Measurements from ENCODE around the gene CCNL2.
"Not testable (repeated sequence)": the region's sequence is repeated elsewhere in the genome, so short reads cannot be mapped to it uniquely, and the experiment has no call there.

CCNL2 gene

DNA sequence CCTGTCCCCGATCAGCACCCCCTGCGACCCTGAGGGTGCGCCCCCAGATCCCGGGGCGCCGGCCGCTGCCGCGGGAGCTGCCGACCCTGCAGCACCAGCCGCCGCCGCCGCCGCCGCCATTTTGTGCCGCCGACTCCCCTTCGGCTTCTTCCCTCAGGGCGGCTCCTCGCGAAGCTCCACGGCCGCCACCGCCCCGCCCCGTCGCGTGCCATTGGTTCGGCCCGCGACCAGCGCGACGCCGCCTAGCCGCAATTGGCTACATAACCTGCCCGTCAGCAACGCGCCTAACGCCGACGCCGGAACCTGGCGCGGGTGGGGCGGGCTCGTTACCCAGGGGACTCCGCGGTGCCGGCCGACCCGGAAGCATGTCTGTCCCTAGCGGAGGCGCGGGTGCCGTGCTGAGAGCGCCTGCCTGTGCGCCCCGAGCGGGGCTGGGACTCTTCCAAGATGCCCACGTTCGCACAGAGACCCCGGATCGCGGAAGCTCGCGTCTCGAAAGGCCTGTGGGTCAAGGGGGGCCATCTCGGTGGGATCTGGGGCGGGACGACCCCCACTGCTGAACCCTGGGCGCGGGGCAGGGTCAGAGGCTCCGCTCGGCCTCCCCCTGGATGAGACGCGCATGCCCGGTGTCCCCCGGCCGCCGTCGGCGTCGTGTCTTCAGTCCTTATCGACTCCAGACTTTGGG is at the start of gene CCNL2:
Gene CCNL2, minus strand, starts transcription at position 149 of the 685 bp plus-strand sequence. Its CDS starts 29 bp downstream, at position 120.
- DNase-seq (ENCODE audit: low read depth): peak; percentile 87

DNA sequence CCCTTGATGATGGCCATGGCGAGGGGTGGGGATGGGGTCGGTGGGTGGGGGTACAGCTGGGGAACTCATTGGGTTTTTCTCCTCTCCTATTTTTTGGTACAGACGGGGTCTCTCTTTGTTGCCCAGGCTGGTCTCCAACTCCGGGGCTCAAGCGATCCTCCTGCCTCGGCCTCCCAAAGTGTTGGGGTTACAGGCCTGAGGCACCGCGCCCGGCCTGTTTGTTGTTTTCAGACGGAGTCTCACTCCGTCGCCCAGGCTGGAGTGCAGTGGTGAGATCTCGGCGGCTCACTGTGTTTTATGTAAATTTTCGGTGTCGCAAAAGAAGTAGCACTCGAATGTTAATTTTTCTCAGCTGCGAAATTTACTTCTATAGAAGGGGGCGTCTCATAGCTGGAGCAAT is 47.5 kb upstream of the CCNL2 start:
- DNase-seq (ENCODE audit: low read depth): not testable (repeated sequence)

DNA sequence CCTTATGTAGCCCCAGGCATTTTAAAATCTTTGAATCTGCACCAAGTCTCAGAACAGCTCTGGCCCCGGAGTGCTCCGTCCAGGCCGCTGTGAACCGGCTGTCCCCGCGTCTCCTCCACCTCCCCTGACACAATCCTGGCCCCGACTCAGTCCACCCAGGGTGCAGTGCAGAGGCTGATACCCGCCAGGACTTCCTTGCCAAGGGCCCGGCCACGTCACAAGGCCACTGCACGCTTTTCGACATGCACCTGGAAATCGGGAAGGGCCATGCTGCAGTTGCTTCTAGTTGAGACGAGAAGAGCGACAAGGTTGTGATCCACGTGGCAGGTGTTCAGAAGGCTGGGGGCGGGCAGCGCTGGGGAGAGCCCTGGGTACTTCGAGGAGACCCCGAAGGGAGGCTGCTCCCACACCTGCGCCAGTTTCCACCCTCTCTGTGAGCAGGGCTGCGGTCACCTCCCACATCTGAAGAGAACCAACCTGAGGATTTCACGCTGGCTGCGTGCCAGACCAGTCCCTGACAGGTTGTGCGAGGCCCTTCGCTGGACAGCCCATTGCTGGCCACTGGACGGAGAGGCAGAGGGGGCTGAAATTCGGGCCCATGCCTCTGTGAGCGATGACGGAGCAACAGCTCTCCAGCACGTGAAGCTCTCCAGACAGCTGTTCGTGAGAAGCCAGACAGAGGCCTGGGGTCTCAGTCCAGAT is 43.1 kb upstream of the CCNL2 start:
- no peak for DNase-seq (ENCODE audit: low read depth)

DNA sequence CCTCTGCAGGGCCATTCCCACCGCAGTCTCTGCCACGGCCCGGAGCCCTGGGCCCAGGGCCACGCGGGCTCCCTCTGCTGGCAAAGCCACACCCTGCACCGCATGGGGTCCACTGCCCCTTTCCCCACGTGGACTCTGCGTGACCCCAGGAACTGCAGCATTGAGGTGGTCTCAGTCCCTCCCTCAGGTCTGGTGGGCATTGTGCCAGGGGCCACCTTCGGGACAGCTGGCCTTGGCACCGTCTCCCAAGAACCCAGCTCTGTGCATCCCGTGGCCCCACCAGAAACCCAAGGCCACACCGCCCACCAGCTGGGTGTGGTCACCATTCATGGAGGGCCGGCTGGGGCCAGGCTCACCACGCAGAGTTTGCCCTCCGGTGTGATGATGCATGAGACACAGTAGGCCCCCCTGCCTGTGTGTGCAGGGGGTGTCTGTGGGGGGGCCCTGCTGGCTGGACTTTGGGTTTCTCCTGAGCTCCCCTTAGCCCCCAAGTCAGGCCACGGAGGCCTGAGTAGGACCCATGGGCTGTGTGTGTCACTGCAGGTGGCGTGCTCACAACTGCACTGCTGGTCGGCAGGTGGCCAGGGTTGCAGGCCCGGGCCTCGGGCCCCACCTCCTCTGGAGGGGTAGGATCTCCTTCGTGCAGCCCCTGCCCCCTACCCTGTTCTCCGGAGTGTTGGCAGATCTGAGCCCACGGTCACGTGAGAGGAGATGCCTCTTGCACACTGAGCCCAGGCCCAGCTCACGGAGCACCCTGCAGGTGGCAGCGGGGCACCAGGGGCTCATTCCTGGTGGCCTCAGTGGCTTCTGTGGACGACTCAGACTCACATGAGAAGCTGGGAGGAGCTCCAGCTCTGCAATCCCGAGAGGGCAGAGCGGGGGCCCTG is 42.1 kb upstream of the CCNL2 start:
- no peak for DNase-seq (ENCODE audit: low read depth)

DNA sequence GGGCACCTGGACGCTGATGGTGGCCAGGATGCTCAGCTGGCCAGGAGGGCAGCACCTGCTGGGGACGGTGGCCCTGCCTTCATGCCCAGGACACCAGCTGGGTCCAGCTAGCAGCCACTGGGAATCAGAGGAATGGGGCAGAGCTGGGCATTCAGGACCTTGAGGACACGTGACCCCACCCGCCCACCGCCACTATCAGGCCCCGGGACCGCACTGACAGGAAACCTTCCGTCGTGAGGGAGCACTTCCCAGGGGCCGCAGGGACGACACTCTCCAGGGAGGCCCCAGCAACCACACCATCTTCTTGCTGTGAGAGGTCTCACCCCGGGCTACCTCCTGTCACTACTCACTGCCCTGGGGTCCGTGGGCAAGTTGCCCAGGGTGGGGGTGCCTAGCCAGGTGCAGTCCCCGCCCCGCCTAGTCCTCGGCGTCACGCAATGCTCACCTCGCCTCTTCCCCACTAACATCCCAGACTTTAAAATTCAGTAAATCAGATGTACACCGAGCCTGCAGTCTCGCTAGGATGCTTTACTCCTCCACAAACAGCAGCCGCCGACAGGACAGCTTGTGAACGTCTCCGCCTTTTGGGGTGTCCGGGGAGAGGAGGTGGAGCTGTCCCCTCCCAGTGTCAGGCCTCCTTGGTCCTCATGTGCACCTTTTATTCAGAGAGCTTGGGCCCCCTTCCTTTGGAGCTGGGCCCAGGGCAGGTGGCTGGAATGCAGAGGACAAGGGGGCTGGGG is 41.3 kb upstream of the CCNL2 start:
- DNase-seq (ENCODE audit: low read depth): no peak

DNA sequence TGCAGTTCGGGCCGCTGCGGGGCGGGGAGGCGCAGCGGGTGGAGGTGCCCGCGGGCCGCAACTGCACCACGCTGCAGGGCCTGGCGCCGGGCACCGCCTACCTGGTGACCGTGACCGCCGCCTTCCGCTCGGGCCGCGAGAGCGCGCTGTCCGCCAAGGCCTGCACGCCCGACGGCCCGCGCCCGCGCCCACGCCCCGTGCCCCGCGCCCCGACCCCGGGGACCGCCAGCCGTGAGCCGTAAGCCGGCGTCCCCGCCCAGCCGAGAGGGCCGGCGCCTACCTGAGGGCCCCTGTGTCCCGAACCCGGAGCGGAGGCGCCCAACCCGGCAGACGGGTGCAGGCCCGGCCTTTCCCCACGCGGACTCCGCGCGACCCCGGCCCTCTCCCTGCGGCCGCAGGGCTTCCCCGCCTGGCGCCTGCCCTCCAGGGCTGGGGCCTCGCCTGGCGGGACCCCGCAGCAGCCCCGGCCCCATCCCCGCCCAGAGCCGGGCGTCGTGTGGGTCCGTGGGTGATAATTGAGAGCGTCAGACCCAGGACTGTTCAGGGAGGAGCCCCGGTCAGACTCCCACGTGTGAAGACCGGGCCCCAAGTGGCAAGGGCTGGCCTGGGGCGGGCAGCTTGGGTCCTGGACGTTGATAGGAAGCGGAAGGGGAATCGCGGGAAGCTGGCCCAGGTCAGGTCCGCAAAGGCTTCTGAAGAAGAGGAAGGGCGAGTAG is 40.6 kb upstream of the CCNL2 start:
- DNase-seq (ENCODE audit: low read depth): no peak

DNA sequence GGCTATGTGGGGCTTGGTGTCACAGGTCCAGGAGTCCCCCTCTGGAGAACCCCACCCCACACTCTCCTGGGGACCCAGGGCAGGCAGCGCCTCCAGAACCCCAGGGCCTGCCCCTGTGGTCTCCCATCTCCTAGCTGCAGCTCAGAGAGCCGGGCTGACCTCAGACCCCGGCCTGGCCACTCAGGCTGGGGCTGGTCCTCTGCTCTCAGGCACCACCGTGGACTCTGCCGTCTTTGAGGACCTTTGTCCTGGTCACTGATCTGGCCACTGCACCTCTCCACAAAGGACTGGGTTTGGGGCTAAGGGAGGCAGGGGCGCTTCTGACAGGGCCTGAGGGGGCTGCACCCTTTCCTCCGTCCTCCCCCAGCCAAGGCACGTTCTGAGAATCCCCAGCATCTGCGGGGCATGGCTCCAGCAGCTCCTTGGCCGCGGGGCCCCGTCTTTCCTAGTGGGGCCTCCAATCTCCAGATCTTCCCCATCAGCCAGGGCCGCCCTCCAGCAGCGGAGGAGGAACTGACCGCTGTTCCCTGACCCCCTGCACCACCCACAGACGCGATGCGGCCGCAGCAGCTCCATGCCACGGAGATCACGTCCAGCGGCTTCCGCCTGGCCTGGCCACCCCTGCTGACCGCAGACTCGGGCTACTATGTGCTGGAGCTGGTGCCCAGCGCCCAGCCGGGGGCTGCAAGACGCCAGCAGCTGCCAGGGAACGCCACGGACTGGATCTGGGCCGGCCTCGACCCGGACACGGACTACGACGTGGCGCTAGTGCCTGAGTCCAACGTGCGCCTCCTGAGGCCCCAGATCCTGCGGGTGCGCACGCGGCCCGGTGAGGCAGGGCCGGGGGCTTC is 39.6 kb upstream of the CCNL2 start:
- no peak for DNase-seq (ENCODE audit: low read depth)

DNA sequence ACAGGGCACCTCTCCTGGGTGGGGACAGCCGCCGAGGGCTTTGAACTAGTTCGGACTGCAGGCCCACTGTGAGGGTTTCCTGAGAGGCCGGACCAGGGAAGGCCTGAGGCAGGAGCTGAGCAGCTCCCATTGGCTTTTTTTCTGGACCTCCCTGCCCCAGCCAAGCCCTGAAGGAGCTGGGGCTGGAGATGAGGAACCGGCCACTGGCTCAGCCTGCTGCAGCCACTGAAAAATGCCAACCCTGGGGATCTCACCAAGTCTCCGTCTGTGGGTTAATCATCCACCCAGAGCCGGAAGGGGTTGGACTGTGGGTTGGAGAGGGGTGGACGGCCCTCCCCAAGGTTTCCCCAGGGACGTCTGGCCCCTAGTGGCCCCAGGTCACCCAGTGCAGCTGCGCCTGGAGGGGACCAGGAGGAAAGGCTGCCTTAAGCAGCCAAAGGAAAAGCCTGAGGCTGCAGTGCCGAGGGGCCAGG is 38.8 kb upstream of the CCNL2 start:
- DNase-seq (ENCODE audit: low read depth): no peak

DNA sequence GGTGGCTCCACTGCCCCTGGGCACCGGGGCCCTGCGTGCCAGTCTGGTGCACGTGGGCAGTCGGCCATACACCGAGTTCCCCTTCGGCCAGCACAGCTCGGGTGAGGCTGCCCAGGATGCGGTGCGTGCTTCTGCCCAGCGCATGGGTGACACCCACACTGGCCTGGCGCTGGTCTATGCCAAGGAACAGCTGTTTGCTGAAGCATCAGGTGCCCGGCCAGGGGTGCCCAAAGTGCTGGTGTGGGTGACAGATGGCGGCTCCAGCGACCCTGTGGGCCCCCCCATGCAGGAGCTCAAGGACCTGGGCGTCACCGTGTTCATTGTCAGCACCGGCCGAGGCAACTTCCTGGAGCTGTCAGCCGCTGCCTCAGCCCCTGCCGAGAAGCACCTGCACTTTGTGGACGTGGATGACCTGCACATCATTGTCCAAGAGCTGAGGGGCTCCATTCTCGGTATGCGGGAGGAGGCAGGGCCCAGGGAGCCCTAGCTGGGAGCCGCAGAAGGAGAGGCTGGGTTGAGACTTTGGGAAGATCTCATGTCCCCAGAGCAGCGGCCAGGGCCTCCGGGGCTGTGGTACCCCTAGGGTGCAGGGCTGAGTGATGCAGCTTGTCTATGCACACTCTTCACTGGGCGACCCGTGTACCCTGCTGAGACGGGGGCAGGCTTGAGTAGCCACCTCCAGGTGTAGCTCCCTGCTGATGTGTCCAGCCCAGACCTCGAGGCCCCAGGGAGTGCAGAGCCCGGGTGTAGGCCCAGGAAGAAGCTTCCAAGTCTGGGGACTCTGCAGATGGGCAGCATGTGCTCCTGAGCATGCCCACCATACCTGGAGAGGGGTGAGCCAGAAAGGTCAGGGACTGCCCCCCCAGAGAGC is 38.1 kb upstream of the CCNL2 start:
- no peak for DNase-seq (ENCODE audit: low read depth)

DNA sequence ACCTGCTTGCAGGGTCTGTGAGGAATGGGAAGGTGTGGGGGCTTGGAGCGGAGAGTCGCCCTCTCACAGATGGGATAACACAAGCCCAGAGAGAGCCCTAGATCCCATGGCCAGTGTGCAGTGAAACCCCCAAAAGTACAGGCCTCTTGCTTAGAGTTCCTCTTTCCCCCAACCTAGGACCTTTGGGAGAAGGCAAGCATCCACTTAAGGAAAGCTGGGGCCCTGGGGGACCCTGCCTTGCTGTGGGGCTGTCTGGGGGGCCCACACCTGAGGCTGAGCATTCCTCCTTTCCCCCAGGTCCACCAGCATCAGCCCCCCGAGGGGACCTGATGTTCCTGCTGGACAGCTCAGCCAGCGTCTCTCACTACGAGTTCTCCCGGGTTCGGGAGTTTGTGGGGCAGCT is 37.5 kb upstream of the CCNL2 start:
- no peak for DNase-seq (ENCODE audit: low read depth)

DNA sequence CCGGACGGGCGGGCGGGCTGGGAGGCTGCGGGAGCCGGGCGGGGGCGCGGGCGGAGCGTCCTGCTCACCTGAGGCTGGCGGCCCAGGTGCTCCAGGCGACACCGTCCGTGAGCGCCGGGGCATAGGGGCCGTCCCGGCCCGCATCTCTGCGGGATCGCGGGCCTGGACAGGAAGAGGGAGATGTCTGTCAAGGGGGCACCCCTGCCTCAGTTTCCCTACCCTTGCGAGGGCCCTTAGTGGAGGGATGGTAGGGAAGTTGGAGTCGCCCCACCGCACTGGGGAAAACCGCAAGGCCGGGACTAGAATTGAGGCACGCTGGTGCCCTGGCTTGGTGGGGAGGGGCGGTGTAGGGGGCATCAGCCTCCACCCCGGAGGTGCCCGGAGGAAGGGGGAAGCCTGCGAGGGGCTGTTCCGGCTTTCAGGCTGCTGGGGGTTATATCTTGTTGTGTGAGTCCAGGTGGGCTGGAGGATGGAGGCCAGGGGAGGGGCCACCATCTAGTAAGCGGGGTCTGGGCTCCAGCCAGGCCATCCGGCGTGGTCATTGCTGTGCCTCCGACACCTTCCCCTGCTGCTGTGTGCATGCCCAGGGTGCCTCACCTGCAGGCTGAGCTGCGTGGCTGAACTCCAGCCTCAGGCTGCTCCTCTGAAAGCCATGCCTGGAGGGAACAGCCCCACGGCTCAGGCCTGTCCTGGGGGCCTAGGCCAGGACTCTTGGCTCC is 36.9 kb upstream of the CCNL2 start:
- no peak for DNase-seq (ENCODE audit: low read depth)

DNA sequence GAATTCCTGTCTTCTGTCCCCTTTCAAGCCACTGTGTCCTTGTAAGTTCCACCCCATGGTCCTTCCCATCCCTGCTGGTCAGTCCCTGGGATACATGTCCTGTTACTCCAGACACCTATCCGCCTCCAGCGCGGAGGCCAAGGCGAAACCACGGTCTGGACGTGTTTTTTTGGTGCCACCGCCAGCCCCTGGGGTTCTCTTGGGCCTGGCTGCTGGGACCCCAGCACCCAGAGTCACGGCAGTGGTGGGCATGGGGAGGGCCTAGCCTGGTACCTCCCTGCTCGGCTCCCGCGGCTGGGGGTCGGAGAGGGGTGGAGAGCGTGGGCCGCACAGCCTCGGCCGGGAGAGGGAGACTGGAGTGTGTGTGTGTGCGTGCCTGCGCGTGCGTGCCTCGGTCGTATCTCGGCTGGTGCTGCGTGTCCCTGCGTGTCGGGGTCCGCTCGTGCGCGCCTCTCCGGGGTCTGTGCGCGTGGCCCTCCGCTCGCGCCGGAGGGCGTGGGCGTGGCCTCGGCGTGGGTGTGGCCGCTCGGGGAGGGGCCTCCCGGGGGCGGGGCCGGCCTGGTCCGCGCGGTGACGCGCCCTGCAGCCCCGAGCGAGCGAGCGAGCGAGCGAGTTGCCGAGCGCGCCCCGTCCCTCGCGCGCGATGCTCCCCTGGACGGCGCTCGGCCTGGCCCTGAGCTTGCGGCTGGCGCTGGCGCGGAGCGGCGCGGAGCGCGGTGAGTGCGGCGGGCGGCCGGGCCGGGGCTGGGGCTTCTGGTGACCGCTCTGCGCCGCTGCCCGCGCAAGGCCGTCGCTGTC is 36.2 kb upstream of the CCNL2 start, which contains the start of gene VWA1:
Gene VWA1, plus strand, starts transcription at position 585 of the 798 bp plus-strand sequence. Its CDS starts 59 bp downstream, at position 644.
- no peak for DNase-seq (ENCODE audit: low read depth)

DNA sequence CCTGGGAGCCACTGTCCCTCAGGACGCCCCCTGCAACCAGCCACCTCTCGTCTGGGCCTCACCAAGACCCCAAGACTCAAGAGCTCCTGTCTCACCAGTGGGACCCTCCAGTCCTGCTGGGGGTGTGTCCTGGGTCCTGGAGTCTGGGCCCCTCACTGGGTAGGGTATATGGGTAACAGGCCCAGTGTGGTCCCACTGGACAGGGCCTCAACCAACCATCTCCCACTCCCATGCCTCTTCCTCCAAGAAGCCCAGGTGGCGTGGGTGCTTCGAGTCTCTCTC is 35.6 kb upstream of the CCNL2 start:
- DNase-seq (ENCODE audit: low read depth): no peak

DNA sequence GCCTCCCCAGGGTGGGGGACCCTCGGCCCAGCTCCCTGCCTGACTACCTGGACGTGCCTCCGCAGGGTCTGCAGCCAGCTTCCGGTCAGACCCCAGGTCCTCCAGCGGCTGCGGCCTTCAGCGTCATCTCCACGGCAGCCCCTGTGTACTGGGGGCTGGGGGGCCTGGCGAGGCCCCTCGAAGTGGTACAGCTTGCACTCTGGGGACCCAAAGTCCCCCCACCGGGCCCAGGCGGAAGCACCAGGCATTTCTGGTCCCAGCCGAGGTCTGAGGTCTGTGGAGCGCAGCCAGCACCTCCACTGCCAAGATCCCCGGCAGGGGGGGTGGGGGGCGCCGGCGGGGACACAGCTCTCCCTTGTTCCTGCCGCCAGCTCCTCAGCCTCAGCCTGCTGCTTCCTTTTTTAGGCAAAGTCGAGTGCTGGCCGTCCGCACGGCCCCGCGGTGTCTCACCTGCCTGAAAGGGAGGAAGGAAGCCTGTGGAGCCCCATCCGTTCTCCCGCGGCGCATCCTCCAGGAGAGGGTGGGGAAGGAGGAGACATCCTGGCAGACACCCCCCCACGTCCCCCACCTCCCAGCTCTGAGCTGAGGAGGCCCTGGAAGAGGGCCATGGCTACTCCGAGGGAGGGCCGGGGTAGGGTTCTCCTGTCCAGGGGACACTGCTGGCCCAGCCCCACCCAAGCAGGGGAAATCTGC is 35.1 kb upstream of the CCNL2 start:
- no peak for DNase-seq (ENCODE audit: low read depth)

DNA sequence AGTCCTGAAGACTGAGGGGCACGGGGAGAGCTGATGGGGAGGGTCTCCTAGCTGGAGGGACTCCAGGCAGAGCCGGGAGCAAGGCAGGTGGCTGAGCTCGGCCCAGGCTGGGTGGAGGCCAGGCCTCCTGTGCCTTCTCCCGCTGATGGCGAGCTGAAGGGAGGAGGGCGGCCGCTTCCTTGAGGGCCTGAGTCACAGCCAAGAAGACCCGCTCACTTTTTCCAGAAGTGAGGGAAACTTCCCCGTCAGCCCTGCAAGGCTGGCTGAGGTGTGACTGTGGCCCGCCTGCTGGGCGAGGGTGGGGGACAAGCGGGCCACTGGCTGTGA is 34.6 kb upstream of the CCNL2 start:
- no peak for DNase-seq (ENCODE audit: low read depth)

DNA sequence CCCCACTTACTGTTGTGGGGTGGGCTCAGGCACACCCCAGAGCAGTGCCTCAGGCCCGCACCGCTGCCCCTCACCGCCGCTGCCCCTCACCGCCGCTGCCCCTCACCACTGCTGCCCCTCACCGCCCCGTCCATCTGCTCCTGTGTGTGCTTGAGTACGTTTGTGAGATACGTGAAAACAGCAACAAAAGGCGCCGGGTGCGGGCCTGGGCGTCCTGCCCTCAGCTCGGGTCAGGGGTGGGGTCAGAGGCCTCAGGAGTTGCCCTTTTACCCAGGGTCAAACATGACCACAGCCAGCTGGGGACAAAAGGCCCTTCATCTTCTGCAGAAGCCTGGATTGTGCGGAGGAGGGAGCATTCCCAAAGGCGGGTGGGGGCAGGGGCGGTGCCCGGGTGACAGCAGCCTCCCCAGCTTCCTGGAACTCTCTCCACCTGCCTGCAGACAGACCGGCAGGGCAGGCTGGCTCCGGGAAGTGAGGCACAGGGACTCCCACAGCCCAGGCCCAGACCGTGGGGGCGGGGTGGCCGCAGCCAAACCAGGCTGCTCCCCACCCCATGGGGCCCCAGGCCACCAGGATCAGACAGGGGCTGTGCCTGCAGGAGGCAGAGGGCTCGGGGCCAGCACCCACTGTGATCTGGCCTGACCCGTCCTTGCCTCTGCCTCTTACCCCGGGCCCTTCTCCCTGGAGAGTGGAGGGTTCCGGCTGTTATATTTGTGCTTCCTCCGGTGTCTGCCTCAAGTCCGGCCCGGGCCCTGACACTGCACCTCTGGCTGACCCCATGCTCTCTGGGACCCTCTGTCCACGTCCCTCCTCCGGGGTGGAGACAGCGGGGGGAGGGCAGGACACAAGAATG is 34.0 kb upstream of the CCNL2 start:
- DNase-seq (ENCODE audit: low read depth): no peak
